Endometrial microvascular endothelial cells (primary cell): ENCODE results near the gene KRT17. TPM values are rescaled to one million over a fixed set of nuclear protein-coding genes. Genes with fewer than 3 reads are reported as not detected.

ENCODE experiments used
- in situ Hi-C: cut with HindIII; loops from 2 replicates; pipeline ENCODE4 v1.10.0; 2017; ENCODE audit warnings: low sequenced_read_pairs, low pct_unique_long_range_greater_than_20kb; ENCODE audit errors: inconsistent ontology term
- total RNA-seq: library from RNA; depleted of rRNA; stranded (reverse); fragments of >200 nt; gene quantifications from one replicate; pipeline ENCODE4 v1.2.3, GENCODE V29; 2015; ENCODE audit errors: inconsistent ontology term

KRT17 gene
- not detected for total RNA-seq

DNA sequence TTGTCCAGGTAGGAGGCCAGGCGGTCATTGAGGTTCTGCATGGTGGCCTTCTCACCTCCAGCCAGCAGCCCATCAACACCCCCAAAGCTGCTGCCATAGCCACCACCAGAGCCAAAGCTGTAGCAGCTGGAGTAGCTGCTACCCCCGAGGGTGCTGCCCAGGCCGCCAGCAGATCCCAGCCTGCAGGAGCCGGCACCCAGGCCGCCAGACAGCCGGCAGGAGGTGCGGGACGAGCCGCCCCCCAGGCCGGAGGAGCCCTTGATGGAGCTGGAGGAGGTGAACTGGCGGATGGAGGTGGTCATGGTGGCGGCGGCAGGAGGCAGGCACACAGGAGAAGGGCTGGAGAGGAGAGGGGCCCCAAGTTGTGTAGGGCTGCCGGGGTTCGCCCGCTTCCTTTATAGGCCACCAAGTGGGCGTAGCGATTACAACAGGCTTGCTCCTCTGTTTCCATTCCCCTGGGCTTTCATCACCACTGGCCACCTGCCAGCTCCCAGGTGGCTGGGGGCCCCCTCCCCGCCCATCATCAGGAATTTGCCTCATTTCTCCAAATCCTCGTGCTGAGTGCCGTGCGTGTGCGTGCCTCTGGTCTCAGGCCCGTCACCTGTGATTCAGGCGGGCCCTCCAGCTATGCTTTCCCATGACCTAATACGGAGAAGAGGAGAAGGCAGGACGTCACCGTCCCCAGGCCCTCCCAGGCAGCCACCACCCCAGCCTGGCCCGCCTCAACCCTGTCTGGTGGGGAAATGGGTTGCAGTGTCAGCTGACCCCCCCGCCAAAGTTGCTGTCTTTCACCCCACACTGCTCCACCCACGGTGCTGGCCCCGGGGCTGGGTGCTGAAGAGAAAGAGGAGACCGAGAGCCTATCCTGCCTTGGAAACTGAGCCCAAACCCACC is at the start of gene KRT17:
TSS of gene KRT17 (minus strand) at position 368 of the 894 bp plus-strand sequence. CDS start at position 302, 66 bp downstream.
- in situ Hi-C loops, result no loop called here

DNA sequence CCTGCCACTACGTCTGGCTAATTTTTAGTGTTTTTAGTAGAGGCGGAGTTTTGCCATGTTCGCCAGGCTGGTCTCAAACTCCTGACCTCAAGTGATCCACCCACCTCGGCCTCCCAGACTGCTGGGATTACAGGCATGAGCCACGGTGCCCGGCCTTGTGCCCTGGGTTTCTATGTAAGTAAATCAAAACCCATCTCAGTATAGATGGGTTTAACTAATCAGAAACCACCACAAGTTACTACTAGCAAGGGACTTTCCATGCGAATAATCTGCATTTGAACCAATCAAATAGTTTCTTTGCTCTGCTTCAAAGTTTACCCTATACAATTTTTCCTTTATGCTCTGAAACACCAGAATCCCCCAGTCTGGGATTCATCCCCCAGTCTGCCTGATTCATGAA is 47.8 kb upstream of the KRT17 start:
- in situ Hi-C loops, result no loop called here

GRCh38 chr17:41667280-41668041 is 43.1 kb upstream of the KRT17 start:
- in situ Hi-C loops, result no loop called here

- in situ Hi-C loops, result no loop called here
Observed at GRCh38 chr17:41666708-41667279, 42.4 kb upstream of the KRT17 start.

GRCh38 chr17:41666237-41666641 is 41.9 kb upstream of the KRT17 start:
- in situ Hi-C loops, result no loop called here

DNA sequence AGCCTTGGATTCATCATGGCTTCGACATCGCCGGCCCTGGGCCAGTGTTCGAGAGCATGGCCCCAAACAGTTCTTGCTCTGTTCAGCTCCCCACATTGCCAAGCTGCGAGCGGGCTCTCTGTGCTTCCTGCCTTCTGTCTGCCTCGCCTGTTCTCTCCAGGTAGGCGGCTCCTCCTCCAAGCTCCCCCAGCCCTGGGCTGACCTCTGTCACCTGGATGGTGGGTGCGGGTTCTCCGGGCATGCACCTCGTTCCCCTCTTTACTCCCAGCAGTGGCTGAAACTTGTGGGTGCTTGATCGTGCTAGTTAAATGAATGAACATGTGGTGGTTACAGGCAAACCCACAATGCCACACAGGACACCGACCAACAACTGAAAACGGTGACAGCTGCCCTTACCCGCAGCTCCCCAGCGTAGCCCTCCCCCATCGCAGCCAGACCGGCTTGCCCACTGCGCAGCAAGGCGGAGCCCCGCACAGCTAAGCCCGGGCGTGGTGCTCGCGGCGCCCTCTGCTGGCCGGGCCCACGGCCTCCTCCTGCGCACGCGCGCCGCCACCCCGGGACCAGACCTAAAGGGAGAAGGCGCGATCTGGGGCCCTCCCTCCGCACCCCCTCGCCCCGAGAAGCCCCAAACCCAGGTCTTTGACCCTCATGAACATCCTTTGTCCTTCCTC is 41.3 kb upstream of the KRT17 start:
- in situ Hi-C loops, result no loop called here

- in situ Hi-C loops, result no loop called here
Observed at GRCh38 chr17:41664587-41665565, 40.5 kb upstream of the KRT17 start.

DNA sequence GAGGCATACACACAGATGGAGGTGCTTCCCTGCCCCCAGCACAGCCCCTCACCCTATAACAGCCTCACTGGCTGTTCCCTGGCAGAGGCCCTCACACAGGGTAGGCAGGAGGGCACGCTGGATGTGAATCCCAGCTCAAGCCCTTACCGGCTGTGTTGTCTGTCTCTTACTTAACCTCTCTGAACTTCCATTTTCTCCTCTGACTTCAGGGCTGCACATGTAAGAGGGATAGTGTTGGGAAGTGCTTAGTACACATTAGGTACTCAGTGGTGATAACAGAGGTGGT is 39.7 kb upstream of the KRT17 start:
- in situ Hi-C loops, result no loop called here

DNA sequence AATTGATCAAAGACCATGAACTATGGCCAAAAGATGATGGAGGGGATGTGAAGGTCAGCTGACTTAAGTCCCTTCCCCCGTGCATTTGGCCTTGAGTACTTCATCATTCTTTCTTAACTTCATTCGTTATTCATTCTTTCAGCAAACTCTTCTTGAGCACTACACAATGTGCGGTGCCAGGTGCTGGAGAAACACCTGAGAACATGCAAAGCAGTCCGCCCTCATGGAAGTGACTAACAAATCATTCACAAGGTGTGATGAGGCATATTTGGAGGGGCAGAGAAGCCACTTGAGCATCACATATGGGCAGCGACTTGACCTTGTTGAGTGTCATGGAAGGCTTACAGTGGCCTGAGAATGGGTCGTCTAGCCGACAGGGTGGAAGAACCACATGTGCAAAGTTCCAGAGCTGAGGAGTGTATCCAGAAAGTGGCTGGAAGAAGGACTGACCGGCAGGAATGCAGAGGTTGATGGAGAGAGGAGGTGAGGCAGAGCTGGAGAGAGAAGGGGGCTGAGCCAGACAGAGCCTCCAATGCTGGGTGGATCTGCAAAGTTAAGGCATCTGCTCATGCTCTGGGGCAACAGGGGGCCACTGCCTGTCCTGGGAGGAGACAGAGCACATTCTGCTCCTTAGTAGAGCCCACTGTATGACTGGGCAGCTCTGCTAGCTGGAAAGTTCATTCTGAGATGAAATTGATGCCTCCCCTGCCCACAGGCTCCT is 39.2 kb upstream of the KRT17 start:
- in situ Hi-C loops, result no loop called here

- in situ Hi-C loops, result no loop called here
Observed at GRCh38 chr17:41660221-41660711, 35.9 kb upstream of the KRT17 start.

DNA sequence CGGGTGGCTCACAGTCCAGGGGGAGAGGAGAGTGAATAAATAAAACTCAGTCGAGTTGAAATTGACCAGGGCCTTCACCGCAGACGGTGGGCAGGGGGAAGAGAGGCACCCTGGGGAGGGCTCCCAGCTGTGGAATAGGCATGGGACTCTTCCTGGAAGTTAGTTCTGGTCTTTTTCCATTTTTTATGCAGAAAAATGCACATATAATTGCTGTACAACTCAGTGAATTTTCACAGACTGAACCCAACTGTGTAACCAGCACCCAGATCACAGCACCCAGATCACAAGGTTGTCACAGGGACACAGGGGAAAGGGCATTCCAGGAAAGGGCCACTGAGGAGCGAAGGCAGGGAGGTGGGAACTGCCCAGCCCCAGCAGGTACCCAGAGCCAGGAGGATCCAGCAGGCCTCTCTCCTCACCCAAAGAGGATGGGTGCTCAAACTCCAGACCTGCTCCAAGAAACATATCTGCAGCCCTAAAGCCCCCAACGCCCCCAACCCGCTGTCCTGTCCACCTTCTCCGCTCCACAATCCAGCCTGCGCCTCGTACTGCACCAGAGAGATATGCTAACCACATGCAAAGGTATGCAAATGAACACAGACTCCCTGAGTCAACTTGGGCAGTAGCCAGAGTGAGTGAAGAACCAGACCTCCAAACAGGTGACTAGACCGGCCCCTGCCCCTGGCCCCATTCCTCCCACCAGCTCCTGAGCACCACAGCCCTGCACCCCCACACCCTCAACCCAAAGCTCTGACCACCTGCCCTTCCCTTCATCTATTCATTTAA is 35.2 kb upstream of the KRT17 start:
- in situ Hi-C loops, result no loop called here

- in situ Hi-C loops, result no loop called here
Observed at GRCh38 chr17:41658846-41659245, 34.5 kb upstream of the KRT17 start.

- in situ Hi-C loops, result no loop called here
Observed at GRCh38 chr17:41657936-41658335, 33.6 kb upstream of the KRT17 start.

- in situ Hi-C loops, result no loop called here
Observed at GRCh38 chr17:41657176-41657754, 32.9 kb upstream of the KRT17 start.

GRCh38 chr17:41656249-41657023 is 32.1 kb upstream of the KRT17 start:
- in situ Hi-C loops, result no loop called here

- in situ Hi-C loops, result no loop called here
Observed at GRCh38 chr17:41655611-41656111, 31.3 kb upstream of the KRT17 start.
